ENCODE results near the gene CAPZA2. TPM values are rescaled to one million over a fixed set of nuclear protein-coding genes. Genes with fewer than 3 reads are reported as not detected.
"Not testable (repeated sequence)": the region's sequence is repeated elsewhere in the genome, so short reads cannot be mapped to it uniquely, and the experiment has no call there.

CAPZA2 gene
- total RNA-seq, 1 donor, result 57.4 TPM

- DNase-seq (ENCODE audit: low read depth in 2 of 3, low spot score in 2 of 3), result peak in 2 of 3 donors; percentile 44 to 73
These were observed 90.4 kb downstream of the CAPZA2 start for GRCh38 chr7:116952635-116953371.

GRCh38 chr7:116953372-116953905, 91.1 kb downstream of the CAPZA2 start, which contains the start of gene ST7:
Gene ST7 (plus strand): TSS chr7:116953501. CDS start chr7:116953541, 40 bp downstream.
- peak; percentile 60 to 78 (median 73) for DNase-seq (ENCODE audit: low read depth in 2 of 3, low spot score in 2 of 3)

- DNase-seq (ENCODE audit: low read depth in 2 of 3, low spot score in 2 of 3), result peak; percentile 19 to 65 (median 56)
These were observed 91.8 kb downstream of the CAPZA2 start for GRCh38 chr7:116953906-116954838.

GRCh38 chr7:116955340-116955739, 93.0 kb downstream of the CAPZA2 start:
- DNase-seq (ENCODE audit: low read depth in 2 of 3, low spot score in 2 of 3), result no peak

GRCh38 chr7:116955801-116956476, 93.6 kb downstream of the CAPZA2 start:
- DNase-seq (ENCODE audit: low read depth in 2 of 3, low spot score in 2 of 3), result peak in 1 of 3 donors; percentile 33

- no peak for DNase-seq (ENCODE audit: low read depth in 2 of 3, low spot score in 2 of 3)
These were observed 94.1 kb downstream of the CAPZA2 start for GRCh38 chr7:116956477-116956804.

- DNase-seq (ENCODE audit: low read depth in 2 of 3, low spot score in 2 of 3), result no peak
These were observed 95.5 kb downstream of the CAPZA2 start for GRCh38 chr7:116957874-116958273.

- peak in 1 of 3 donors; percentile 35 for DNase-seq (ENCODE audit: low read depth in 2 of 3, low spot score in 2 of 3)
These were observed 99.7 kb downstream of the CAPZA2 start for GRCh38 chr7:116961966-116962673.

GRCh38 chr7:116963234-116963633, 100.8 kb downstream of the CAPZA2 start:
- DNase-seq (ENCODE audit: low read depth in 2 of 3, low spot score in 2 of 3), result peak in 1 of 3 donors; percentile 22

GRCh38 chr7:116966601-116967000, 104.2 kb downstream of the CAPZA2 start:
- no peak for DNase-seq (ENCODE audit: low read depth in 2 of 3, low spot score in 2 of 3)

- DNase-seq (ENCODE audit: low read depth in 2 of 3, low spot score in 2 of 3), result no peak
These were observed 105.0 kb downstream of the CAPZA2 start for GRCh38 chr7:116967254-116967922.

GRCh38 chr7:116967983-116968382, 105.6 kb downstream of the CAPZA2 start:
- DNase-seq (ENCODE audit: low read depth in 2 of 3, low spot score in 2 of 3), result no peak

GRCh38 chr7:116968631-116969030, 106.2 kb downstream of the CAPZA2 start:
- DNase-seq (ENCODE audit: low read depth in 2 of 3, low spot score in 2 of 3), result no peak

GRCh38 chr7:116969371-116969902, 107.0 kb downstream of the CAPZA2 start:
- no peak for DNase-seq (ENCODE audit: low read depth in 2 of 3, low spot score in 2 of 3)

GRCh38 chr7:116970238-116970910, 108.0 kb downstream of the CAPZA2 start:
- DNase-seq (ENCODE audit: low read depth in 2 of 3, low spot score in 2 of 3), result no peak

- DNase-seq (ENCODE audit: low read depth in 2 of 3, low spot score in 2 of 3), result not testable (repeated sequence)
These were observed 108.8 kb downstream of the CAPZA2 start for GRCh38 chr7:116971153-116971552.
